ENCODE results near the gene SLIT3.

The SLIT3 gene

GRCh38 chr5:168693297-168693696, 607.6 kb downstream of the SLIT3 start:
- TF ChIP-seq CTCF (conservative IDR thresholded peaks at IDR 0.05; ENCODE audit: low read depth, low read length) = no peak
- DNase-seq (ENCODE audit: low read depth) = no peak
- H3K4me3 ChIP-seq (ENCODE audit: low read length) = no peak overlapping the region

GRCh38 chr5:168691891-168692290, 609.0 kb downstream of the SLIT3 start:
- no peak for DNase-seq (ENCODE audit: low read depth)
- no peak overlapping the region for H3K4me3 ChIP-seq (ENCODE audit: low read length)
- no peak for TF ChIP-seq CTCF (conservative IDR thresholded peaks at IDR 0.05; ENCODE audit: low read depth, low read length)

GRCh38 chr5:168689260-168689659, 611.7 kb downstream of the SLIT3 start:
- H3K4me3 ChIP-seq (ENCODE audit: low read length) = no peak overlapping the region
- DNase-seq (ENCODE audit: low read depth) = no peak
- no peak for TF ChIP-seq CTCF (conservative IDR thresholded peaks at IDR 0.05; ENCODE audit: low read depth, low read length)

GRCh38 chr5:168686837-168687236, 614.1 kb downstream of the SLIT3 start:
- no peak overlapping the region for H3K4me3 ChIP-seq (ENCODE audit: low read length)
- TF ChIP-seq CTCF (conservative IDR thresholded peaks at IDR 0.05; ENCODE audit: low read depth, low read length) = no peak
- no peak for DNase-seq (ENCODE audit: low read depth)

GRCh38 chr5:168685566-168685965, 615.4 kb downstream of the SLIT3 start:
- no peak for TF ChIP-seq CTCF (conservative IDR thresholded peaks at IDR 0.05; ENCODE audit: low read depth, low read length)
- no peak overlapping the region for H3K4me3 ChIP-seq (ENCODE audit: low read length)
- DNase-seq (ENCODE audit: low read depth) = no peak

GRCh38 chr5:168683927-168684295, 617.0 kb downstream of the SLIT3 start:
- no peak for DNase-seq (ENCODE audit: low read depth)
- no peak for TF ChIP-seq CTCF (conservative IDR thresholded peaks at IDR 0.05; ENCODE audit: low read depth, low read length)
- H3K4me3 ChIP-seq (ENCODE audit: low read length) = no peak overlapping the region

- TF ChIP-seq CTCF (conservative IDR thresholded peaks at IDR 0.05; ENCODE audit: low read depth, low read length) = no peak
- no peak for DNase-seq (ENCODE audit: low read depth)
- H3K4me3 ChIP-seq (ENCODE audit: low read length) = no peak overlapping the region
Observed at GRCh38 chr5:168683247-168683926, 617.6 kb downstream of the SLIT3 start.

All from retinal pigment epithelial cell (primary cell).